Measurements from ENCODE around the gene RNF38. TPM values are rescaled to one million over a fixed set of nuclear protein-coding genes. Genes with fewer than 3 reads are reported as not detected.
"Not testable (repeated sequence)": the region's sequence is repeated elsewhere in the genome, so short reads cannot be mapped to it uniquely, and the experiment has no call there.

Gene RNF38
- 34.0 and 34.8 TPM in 2 replicates for total RNA-seq

DNA sequence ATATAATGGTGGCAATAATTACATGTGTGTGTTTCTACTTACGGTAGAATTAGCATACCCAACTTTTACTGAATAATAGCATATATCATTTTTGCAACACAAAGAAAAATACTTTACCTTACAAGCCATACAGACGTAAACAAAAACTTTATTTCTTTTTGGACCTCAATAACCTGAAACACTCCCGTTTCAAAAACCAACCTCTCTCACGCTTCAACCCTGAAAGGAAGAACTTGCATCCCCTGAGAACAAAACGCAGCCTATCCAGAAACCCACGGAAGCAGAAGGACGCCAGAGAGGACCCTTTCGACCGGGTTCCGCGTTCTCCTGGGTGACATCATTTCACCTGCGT lies at the start of gene RNF38:
Gene RNF38, minus strand, starts transcription at position 290 of the 352 bp plus-strand sequence. Its CDS starts 161 bp downstream, at position 129.
- H3K27ac Mint-ChIP-seq, result peak within 1 kb of the TSS; percentile 97
- intact Hi-C loops (cut with micrococcal nuclease), result loop anchor here (1.0 to 10.0 kb wide), 7 partner anchors 17 to 1087 kb away; partner anchors contain the start of genes CLTA, GNE, MELK and POLR1E
- peaks cover 6% of the 10 kb centered on the region for H3K9me3 Mint-ChIP-seq
- H3K4me1 Mint-ChIP-seq (ENCODE audit: low read depth), result peaks cover 40% of the 10 kb centered on the region
- DNase-seq (ENCODE audit: low spot score), result no peak
- H3K36me3 Mint-ChIP-seq (ENCODE audit: low read depth), result peaks cover 36% of the 10 kb centered on the region
- peak within 1 kb of the TSS; percentile 94 for H3K4me3 Mint-ChIP-seq (ENCODE audit: low read depth)
- H3K27me3 Mint-ChIP-seq (ENCODE audit: low read depth), result no peaks in the 10 kb centered on the region

DNA sequence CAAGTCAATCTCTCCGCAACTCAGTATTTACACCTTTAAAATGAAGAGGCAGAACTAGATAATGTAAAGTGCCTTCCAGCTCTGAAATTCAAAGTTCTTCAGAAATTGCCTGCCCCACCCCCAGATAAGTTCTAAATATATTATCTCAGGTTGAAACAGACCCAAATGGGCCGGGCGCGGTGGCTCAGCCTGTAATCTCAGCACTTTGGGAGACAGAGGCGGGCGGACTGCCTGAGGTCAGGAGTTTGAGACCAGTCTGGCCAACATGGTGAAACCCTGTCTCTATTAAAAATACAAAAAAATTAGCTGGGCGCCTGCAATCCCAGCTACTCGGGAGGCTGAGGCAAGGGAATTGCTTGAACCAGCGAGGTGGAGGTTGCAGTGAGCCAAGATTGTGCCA lies 48.5 kb upstream of the RNF38 start:
- H3K4me3 Mint-ChIP-seq (ENCODE audit: low read depth); H3K27ac Mint-ChIP-seq; H3K27me3 Mint-ChIP-seq (ENCODE audit: low read depth): not testable (repeated sequence)

DNA sequence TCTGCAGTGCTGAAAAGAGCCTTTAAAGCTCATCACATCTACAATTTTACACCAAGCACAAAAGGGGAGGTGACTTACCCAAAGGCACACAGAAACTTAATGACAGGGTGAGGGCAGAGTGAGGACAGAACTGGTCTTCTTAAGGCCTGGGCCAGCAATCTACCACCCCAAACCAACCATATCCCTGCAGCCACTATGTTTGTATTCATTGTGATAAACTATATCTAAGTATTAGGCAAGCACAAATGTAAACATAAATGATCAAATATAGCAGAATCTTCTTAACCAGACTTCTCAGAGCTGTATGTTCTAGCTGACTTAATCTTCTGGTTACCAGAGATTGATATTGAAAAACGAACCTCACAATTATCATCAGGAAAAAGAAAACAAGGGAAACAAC lies 47.9 kb upstream of the RNF38 start:
- Mint-ChIP-seq H3K4me1 (ENCODE audit: low read depth) (peaks cover 14% of the 10 kb centered on the region), H3K27me3 (ENCODE audit: low read depth) (no peaks in the 10 kb centered on the region), H3K9me3 (no peaks in the 10 kb centered on the region), H3K27ac (no peak overlapping the region), H3K36me3 (ENCODE audit: low read depth) (no peaks in the 10 kb centered on the region), H3K4me3 (ENCODE audit: low read depth) (no peak overlapping the region)
- intact Hi-C loops (cut with micrococcal nuclease), result no loop called here
- no peak for DNase-seq (ENCODE audit: low spot score)

More for the DNA sequence above, 48.5 kb upstream of the RNF38 start:
- DNase-seq (ENCODE audit: low spot score); H3K9me3 Mint-ChIP-seq; H3K36me3 Mint-ChIP-seq (ENCODE audit: low read depth); intact Hi-C loops (cut with micrococcal nuclease): not testable (repeated sequence)
- H3K4me1 Mint-ChIP-seq (ENCODE audit: low read depth), result peaks cover 12% of the 10 kb centered on the region

DNA sequence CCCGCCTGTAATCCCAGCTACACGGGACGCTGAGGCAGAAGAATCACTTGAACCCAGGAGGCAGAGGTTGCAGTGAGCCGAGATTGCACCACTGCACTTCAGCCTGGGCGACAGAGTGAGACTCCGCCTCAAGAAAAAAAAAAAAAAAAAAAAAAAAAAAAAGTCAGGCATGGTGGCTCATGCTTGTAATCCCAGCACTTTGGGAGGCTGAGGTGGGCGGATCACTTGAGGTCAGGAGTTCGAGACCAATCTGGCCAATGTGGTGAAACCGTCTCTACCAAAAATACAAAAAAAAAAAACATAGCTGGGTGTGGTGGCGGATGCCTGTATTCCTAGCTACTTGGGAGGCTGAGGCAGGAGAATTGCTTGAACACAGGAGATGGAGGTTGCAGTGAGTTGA lies 46.6 kb upstream of the RNF38 start:
- H3K9me3 Mint-ChIP-seq; H3K27me3 Mint-ChIP-seq (ENCODE audit: low read depth); intact Hi-C loops (cut with micrococcal nuclease); H3K36me3 Mint-ChIP-seq (ENCODE audit: low read depth); H3K27ac Mint-ChIP-seq; DNase-seq (ENCODE audit: low spot score); H3K4me3 Mint-ChIP-seq (ENCODE audit: low read depth): not testable (repeated sequence)
- peaks cover 20% of the 10 kb centered on the region for H3K4me1 Mint-ChIP-seq (ENCODE audit: low read depth)

DNA sequence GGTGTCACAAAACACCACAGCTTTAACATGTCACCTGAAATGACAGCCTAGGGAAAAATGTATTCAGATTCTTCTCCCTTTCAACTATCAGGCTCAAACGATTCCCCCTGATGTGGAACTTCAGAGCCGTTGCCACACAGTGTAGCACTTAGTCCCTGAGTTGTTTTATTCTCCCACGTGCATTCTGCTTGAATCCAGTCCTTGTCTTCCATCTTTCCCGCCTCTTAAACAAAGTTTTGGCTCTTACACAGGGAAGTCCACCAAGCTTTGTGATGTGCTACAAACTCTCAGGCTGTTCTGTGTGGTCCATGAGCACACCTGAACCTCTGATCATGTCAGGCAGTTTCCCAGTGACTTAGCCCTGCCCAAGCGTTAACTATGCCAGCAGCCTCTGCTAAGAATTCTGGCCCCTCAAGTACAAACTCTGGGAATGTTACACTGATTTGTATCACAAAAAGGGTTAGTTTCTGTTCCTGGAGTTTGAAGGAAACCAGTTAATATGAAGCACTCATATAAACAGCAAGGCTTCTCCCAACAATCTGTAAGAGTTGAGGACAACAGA lies 45.8 kb upstream of the RNF38 start:
- no peaks in the 10 kb centered on the region for H3K27me3 Mint-ChIP-seq (ENCODE audit: low read depth)
- H3K9me3 Mint-ChIP-seq, result no peaks in the 10 kb centered on the region
- no peaks in the 10 kb centered on the region for H3K36me3 Mint-ChIP-seq (ENCODE audit: low read depth)
- peaks cover 19% of the 10 kb centered on the region for H3K4me1 Mint-ChIP-seq (ENCODE audit: low read depth)
- H3K27ac Mint-ChIP-seq, result no peak overlapping the region
- no peak for DNase-seq (ENCODE audit: low spot score)
- H3K4me3 Mint-ChIP-seq (ENCODE audit: low read depth), result no peak overlapping the region
- intact Hi-C loops (cut with micrococcal nuclease), result no loop called here

DNA sequence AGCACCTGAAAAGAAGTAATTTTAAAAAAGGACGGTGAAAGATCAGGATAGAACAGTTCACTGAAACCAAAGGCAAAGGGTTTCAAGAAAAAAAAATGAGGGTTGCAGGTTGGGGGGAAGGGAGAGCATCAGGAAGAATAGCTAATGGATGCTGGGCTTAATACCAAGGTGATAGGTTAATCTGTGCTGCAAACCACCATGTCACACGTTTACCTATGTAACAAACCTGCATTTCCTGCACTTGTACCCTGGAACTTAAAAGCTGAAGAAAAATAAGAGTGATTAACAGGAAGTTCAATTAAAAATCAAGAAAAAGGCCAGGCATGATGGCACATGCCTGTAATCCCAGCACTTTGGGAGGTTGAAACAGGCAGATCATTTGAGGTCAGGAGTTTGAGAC lies 44.1 kb upstream of the RNF38 start:
- H3K36me3 Mint-ChIP-seq (ENCODE audit: low read depth), result no peaks in the 10 kb centered on the region
- H3K4me1 Mint-ChIP-seq (ENCODE audit: low read depth), result peaks cover 14% of the 10 kb centered on the region
- H3K4me3 Mint-ChIP-seq (ENCODE audit: low read depth), result no peak overlapping the region
- no peaks in the 10 kb centered on the region for H3K9me3 Mint-ChIP-seq
- intact Hi-C loops (cut with micrococcal nuclease), result no loop called here
- H3K27ac Mint-ChIP-seq, result no peak overlapping the region
- DNase-seq (ENCODE audit: low spot score), result no peak
- H3K27me3 Mint-ChIP-seq (ENCODE audit: low read depth), result no peaks in the 10 kb centered on the region

DNA sequence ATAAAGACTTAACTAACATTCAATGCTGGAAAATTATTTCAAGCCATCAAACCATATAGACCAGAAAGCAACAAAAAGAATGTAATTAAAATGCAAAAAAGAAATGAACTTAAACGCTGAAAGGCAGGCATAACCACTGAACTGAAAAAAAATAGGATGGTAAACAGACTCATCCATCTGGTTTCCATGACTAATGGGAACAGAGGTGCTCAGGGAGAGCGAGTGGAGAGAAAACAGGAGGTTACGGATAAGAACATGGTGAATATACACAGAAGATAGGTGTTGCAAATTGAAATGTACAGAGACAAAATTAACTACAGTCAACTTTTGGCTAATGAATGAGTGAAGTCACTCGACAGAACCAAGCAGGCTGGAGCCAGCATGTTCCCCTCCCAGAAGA lies 43.5 kb upstream of the RNF38 start:
- Mint-ChIP-seq H3K27ac (no peak overlapping the region), H3K27me3 (ENCODE audit: low read depth) (no peaks in the 10 kb centered on the region), H3K4me1 (ENCODE audit: low read depth) (peaks cover 16% of the 10 kb centered on the region), H3K36me3 (ENCODE audit: low read depth) (peaks cover under 1% of the 10 kb centered on the region), H3K4me3 (ENCODE audit: low read depth) (no peak overlapping the region), H3K9me3 (no peaks in the 10 kb centered on the region)
- intact Hi-C loops (cut with micrococcal nuclease), result no loop called here
- no peak for DNase-seq (ENCODE audit: low spot score)

DNA sequence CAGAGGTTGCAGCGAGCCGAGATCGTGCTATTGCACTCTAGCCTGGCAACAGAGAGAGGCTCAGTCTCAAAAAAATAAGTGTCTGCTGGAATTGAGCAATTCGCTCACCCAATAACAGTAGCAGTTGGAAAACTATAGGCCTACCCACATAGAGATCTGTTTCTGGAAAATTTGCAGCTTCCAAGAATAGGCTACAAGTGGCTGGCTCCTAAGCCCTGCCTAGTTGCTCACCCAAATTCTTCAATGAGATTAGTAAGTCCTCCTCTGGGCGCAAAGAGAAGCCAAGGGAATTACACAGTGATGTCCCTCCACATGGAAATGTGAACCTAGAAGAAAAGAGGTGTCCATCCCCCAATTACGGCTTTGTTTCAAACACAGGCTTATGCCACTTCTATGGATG lies 42.6 kb upstream of the RNF38 start:
- DNase-seq (ENCODE audit: low spot score), result no peak
- Mint-ChIP-seq H3K27me3 (ENCODE audit: low read depth) (no peaks in the 10 kb centered on the region), H3K27ac (no peak overlapping the region), H3K4me1 (ENCODE audit: low read depth) (peaks cover 19% of the 10 kb centered on the region), H3K9me3 (no peaks in the 10 kb centered on the region), H3K36me3 (ENCODE audit: low read depth) (peaks cover 6% of the 10 kb centered on the region), H3K4me3 (ENCODE audit: low read depth) (no peak overlapping the region)
- intact Hi-C loops (cut with micrococcal nuclease), result no loop called here

DNA sequence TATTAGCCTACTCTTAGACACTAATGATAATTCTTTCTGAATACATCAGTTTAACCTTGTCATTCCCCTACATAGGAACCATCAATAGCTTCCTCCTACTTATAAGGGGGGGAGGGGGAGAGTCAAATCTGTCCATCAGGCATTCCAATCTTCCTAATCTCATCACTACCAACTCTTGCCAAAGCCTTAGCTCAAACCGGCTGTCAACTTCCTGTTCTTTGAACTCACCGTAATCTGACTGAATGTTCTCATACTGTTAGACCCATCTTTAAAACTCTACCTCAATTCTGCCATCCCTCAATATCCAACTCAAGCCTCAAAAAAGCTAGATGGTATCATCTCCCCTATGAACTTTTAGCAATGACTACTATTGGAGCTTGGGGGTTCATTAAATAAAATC lies 41.9 kb upstream of the RNF38 start:
- no peaks in the 10 kb centered on the region for H3K9me3 Mint-ChIP-seq

DNA sequence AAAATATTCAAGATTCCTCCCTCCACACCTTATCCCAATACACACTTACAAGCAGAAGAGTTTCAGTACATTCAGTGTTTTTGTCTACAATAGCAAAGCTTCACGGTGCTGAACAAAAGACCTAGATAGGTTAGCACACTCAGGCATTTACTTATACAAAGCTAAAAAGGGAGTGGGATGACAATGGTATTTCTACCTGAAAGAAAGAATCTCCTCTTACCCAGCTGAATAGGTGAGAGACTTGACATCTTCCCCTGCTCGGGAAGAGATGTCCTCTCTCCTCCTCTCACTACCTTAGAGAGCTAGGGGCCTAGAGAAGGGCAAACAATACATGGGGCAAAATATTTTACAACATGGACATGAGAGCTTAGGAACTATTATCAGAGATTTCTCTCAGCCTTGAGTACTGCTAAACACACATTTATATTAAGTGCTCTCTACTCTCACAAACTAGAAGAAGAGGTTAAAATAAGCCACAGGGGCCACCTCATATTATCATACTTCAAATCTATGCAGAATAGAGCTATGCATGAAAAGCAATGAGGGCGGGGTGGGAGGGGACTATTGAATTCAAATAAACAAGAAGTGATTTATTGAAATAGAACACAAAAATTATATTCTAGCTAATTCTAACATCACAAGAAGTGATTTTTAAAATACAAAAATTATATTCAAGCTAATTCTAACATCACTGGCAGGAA lies 38.6 kb upstream of the RNF38 start:
- no peak for DNase-seq (ENCODE audit: low spot score)
- no peak overlapping the region for H3K27ac Mint-ChIP-seq
- H3K36me3 Mint-ChIP-seq (ENCODE audit: low read depth), result peaks cover 6% of the 10 kb centered on the region
- H3K4me3 Mint-ChIP-seq (ENCODE audit: low read depth), result no peak overlapping the region
- no peaks in the 10 kb centered on the region for H3K9me3 Mint-ChIP-seq
- no peaks in the 10 kb centered on the region for H3K27me3 Mint-ChIP-seq (ENCODE audit: low read depth)
- H3K4me1 Mint-ChIP-seq (ENCODE audit: low read depth), result peaks cover 18% of the 10 kb centered on the region
- intact Hi-C loops (cut with micrococcal nuclease), result no loop called here

More for the DNA sequence above, 41.9 kb upstream of the RNF38 start:
- DNase-seq (ENCODE audit: low spot score), result no peak
- no peak overlapping the region for H3K27ac Mint-ChIP-seq
- no peaks in the 10 kb centered on the region for H3K27me3 Mint-ChIP-seq (ENCODE audit: low read depth)
- H3K36me3 Mint-ChIP-seq (ENCODE audit: low read depth), result peaks cover 6% of the 10 kb centered on the region
- peaks cover 23% of the 10 kb centered on the region for H3K4me1 Mint-ChIP-seq (ENCODE audit: low read depth)
- H3K4me3 Mint-ChIP-seq (ENCODE audit: low read depth), result no peak overlapping the region
- intact Hi-C loops (cut with micrococcal nuclease), result no loop called here

DNA sequence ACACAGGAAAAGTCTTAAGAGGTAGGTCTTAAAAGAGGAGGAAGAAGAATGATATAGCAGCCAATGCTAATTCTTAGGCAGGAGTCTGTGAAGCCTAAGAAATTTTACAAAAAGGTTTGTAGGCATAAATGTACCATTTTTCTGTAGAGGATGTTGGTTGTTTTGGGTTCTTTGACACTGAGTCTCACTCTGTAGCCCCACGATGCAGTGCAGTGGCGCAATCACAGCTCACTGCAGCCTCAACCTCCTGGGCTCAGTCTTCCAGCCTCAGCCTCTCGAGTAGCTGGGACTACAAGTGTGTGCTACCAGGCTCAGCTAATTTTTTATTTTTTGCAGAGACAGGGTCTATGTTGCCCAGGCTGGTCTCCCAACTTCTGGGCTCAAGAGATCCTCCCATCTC lies 37.7 kb upstream of the RNF38 start:
- peaks cover 6% of the 10 kb centered on the region for H3K36me3 Mint-ChIP-seq (ENCODE audit: low read depth)
- no peaks in the 10 kb centered on the region for H3K27me3 Mint-ChIP-seq (ENCODE audit: low read depth)
- intact Hi-C loops (cut with micrococcal nuclease), result no loop called here
- H3K4me3 Mint-ChIP-seq (ENCODE audit: low read depth), result no peak overlapping the region
- H3K4me1 Mint-ChIP-seq (ENCODE audit: low read depth), result peaks cover 16% of the 10 kb centered on the region
- H3K27ac Mint-ChIP-seq, result no peak overlapping the region
- no peaks in the 10 kb centered on the region for H3K9me3 Mint-ChIP-seq
- DNase-seq (ENCODE audit: low spot score), result no peak

DNA sequence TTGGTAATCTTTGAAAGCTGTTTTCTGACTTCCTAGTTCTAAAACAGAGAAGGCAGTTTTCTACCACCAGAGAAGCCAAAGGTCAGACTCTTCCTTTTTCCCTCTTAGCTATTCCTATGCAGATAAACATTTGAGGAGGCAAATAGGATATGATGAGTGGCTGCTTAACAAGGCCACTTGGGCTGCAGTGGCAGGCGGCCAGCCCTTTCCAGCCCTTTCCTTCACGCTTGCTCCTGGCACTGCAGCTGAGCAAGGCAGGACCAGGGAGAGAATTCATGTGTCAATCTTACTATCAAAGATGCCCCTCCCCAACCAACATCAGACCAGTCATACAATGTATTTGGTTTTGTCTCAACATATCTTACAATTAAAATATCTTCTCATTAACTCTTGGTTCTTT lies 36.8 kb upstream of the RNF38 start:
- no peaks in the 10 kb centered on the region for H3K27me3 Mint-ChIP-seq (ENCODE audit: low read depth)
- H3K36me3 Mint-ChIP-seq (ENCODE audit: low read depth), result peaks cover 6% of the 10 kb centered on the region
- no peak overlapping the region for H3K4me3 Mint-ChIP-seq (ENCODE audit: low read depth)
- intact Hi-C loops (cut with micrococcal nuclease), result no loop called here
- DNase-seq (ENCODE audit: low spot score), result no peak
- H3K9me3 Mint-ChIP-seq, result no peaks in the 10 kb centered on the region
- H3K27ac Mint-ChIP-seq, result no peak overlapping the region
- peaks cover 12% of the 10 kb centered on the region for H3K4me1 Mint-ChIP-seq (ENCODE audit: low read depth)

DNA sequence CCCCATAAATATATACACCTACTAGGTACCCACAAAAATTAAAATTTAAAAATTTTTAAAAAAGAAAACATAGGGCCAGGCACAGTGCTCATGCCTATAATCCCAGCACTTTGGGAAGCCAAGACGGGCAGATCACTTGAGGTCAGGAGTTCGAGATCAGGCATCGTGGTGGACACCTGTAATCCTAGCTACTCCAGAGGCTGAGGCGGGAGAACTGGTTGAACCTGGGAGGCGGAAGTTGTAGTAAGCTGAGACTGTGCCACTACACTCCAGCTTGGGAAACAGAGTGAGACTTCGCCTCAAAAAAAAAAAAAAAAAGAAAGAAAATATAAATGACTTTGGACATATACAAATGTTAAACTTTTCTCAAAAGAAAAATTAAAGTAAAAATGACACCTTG lies 33.3 kb upstream of the RNF38 start:
- Mint-ChIP-seq H3K4me1 (ENCODE audit: low read depth) (peaks cover 8% of the 10 kb centered on the region), H3K4me3 (ENCODE audit: low read depth) (no peak overlapping the region), H3K36me3 (ENCODE audit: low read depth) (peaks cover 3% of the 10 kb centered on the region), H3K27ac (no peak overlapping the region), H3K27me3 (ENCODE audit: low read depth) (no peaks in the 10 kb centered on the region), H3K9me3 (no peaks in the 10 kb centered on the region)
- intact Hi-C loops (cut with micrococcal nuclease), result no loop called here
- no peak for DNase-seq (ENCODE audit: low spot score)
